CD4-positive, alpha-beta T cell treated with Interleukin-1 beta for 1 hour (primary cell): ENCODE measurements around the gene MLIP.

Experiments
- DNase-seq, 2 donors: peaks; one replicate each; pipeline ENCODE4 v3.0.0-alpha.2; 2020 to 2022

Gene MLIP

GRCh38 chr6:54096811-54097210 is 14.4 kb upstream of the MLIP start:
- DNase-seq = no peak

- no peak for DNase-seq
Observed at GRCh38 chr6:54097753-54098152, 13.5 kb upstream of the MLIP start.

- DNase-seq = no peak
Observed at GRCh38 chr6:54098450-54099044, 12.7 kb upstream of the MLIP start.

GRCh38 chr6:54099225-54099624 is 12.0 kb upstream of the MLIP start:
- no peak for DNase-seq

- no peak for DNase-seq
Observed at GRCh38 chr6:54100411-54101006, 10.7 kb upstream of the MLIP start.

- DNase-seq = no peak
Observed at GRCh38 chr6:54102238-54102637, 9.0 kb upstream of the MLIP start.

- DNase-seq = no peak
Observed at GRCh38 chr6:54103497-54103896, 7.7 kb upstream of the MLIP start.

GRCh38 chr6:54106727-54107126 is 4.5 kb upstream of the MLIP start:
- no peak for DNase-seq

GRCh38 chr6:54107470-54108090 is 3.7 kb upstream of the MLIP start:
- DNase-seq = no peak

GRCh38 chr6:54108271-54108670 is 3.0 kb upstream of the MLIP start:
- DNase-seq = no peak

- DNase-seq = no peak
Observed at GRCh38 chr6:54109586-54109985, 1.7 kb upstream of the MLIP start.

GRCh38 chr6:54112151-54112650 is 958 bp downstream of the MLIP start:
- DNase-seq = no peak

GRCh38 chr6:54114991-54115390 is 3.7 kb downstream of the MLIP start:
- DNase-seq = no peak

GRCh38 chr6:54115966-54116365 is 4.7 kb downstream of the MLIP start:
- no peak for DNase-seq

- no peak for DNase-seq
Observed at GRCh38 chr6:54118117-54118516, 6.9 kb downstream of the MLIP start.

GRCh38 chr6:54125493-54125892 is 14.2 kb downstream of the MLIP start:
- no peak for DNase-seq

- DNase-seq = no peak
Observed at GRCh38 chr6:54130179-54130578, 18.9 kb downstream of the MLIP start.

- DNase-seq = no peak
Observed at GRCh38 chr6:54132587-54132986, 21.3 kb downstream of the MLIP start.

- no peak for DNase-seq
Observed at GRCh38 chr6:54133186-54133585, 21.9 kb downstream of the MLIP start.

GRCh38 chr6:54134935-54135334 is 23.7 kb downstream of the MLIP start:
- DNase-seq = no peak

- DNase-seq = no peak
Observed at GRCh38 chr6:54135665-54136369, 24.6 kb downstream of the MLIP start.

GRCh38 chr6:54138795-54139194 is 27.6 kb downstream of the MLIP start:
- no peak for DNase-seq

- no peak for DNase-seq
Observed at GRCh38 chr6:54140811-54141210, 29.6 kb downstream of the MLIP start.
